ENCODE data around the gene GPR153.

Gene GPR153

DNA sequence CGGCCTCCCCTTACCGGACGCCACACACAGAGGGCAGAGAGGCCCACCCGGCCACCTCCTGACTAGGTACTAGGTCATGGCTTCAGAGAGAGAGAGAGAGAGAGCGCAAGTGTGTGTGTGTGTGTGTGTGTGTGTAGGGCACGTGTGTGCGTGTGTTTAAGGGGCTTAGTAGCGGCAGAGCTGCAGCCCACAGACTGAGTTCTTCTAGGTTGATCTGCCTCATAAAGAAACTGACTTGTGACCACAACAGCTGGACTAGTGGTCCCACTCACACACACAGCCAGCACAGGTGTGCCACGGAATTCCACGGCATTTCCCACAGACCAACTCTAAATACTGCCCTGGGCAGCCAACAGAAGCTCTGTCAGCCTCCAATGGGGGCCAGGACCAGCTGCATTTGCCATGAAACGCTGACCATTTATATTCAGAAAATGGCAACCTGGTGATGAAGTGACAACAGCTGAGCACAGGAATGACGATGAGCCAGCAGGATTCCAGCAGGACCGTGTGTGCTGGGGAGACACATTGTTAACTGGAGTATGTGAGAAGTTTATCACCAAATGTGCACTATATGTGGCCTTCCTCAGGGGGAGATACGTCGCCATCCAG, 38.8 kb upstream of the GPR153 start:
- Histone ChIP-seq H3K4me3 (ENCODE audit: severe bottlenecking) (no peak overlapping the region), H3K9me3 (ENCODE audit: severe bottlenecking) (no peaks in the 10 kb centered on the region), H3K4me1 (ENCODE audit: insufficient read depth, poor library complexity, severe bottlenecking) (peaks cover 39% of the 10 kb centered on the region), H3K27ac (ENCODE audit: poor library complexity, severe bottlenecking) (peak overlapping the region; percentile 85), H3K36me3 (ENCODE audit: low read depth) (peaks cover 19% of the 10 kb centered on the region), H3K27me3 (ENCODE audit: insufficient read depth, poor library complexity, severe bottlenecking) (no peaks in the 10 kb centered on the region)
- DNase-seq (ENCODE audit: low spot score) (no peak), ATAC-seq (ENCODE audit: low read depth) (no peak)
- TF ChIP-seq, protein P1, sequence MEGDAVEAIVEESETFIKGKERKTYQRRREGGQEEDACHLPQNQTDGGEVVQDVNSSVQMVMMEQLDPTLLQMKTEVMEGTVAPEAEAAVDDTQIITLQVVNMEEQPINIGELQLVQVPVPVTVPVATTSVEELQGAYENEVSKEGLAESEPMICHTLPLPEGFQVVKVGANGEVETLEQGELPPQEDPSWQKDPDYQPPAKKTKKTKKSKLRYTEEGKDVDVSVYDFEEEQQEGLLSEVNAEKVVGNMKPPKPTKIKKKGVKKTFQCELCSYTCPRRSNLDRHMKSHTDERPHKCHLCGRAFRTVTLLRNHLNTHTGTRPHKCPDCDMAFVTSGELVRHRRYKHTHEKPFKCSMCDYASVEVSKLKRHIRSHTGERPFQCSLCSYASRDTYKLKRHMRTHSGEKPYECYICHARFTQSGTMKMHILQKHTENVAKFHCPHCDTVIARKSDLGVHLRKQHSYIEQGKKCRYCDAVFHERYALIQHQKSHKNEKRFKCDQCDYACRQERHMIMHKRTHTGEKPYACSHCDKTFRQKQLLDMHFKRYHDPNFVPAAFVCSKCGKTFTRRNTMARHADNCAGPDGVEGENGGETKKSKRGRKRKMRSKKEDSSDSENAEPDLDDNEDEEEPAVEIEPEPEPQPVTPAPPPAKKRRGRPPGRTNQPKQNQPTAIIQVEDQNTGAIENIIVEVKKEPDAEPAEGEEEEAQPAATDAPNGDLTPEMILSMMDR (IDR thresholded peaks at IDR 0.05; ENCODE audit: poor library complexity, severe bottlenecking), result no peak

DNA sequence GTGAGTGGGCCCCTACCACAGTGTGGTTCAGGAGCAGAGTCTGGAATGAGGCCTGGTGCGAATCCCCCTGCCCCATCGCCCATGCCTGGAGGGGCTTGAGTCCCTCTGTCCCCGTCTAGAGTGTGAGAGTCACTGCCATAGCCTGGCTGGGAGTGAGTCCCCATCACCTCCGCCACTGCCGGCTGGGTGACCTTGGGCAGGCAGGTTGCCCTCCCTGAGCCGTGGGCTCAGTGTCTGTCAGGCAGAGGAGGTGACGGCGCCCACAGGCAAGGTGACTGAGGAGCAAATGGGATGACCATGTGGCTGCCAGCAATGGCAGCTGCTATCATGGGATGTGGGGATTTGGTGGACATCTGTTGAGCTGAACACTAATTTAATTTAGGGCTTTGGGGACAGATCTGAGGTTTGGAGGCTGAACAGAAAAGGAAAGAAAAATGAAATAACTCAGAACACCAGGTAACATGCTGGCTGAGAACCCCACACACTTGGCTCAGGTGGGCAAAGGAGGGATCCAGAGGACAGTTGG, 38.1 kb upstream of the GPR153 start:
- H3K36me3 ChIP-seq (ENCODE audit: low read depth), result peaks cover 26% of the 10 kb centered on the region
- no peak overlapping the region for H3K4me3 ChIP-seq (ENCODE audit: severe bottlenecking)
- DNase-seq (ENCODE audit: low spot score) (no peak), ATAC-seq (ENCODE audit: low read depth) (no peak)
- no peaks in the 10 kb centered on the region for H3K9me3 ChIP-seq (ENCODE audit: severe bottlenecking)
- TF ChIP-seq, protein P1 (IDR thresholded peaks at IDR 0.05; ENCODE audit: poor library complexity, severe bottlenecking), result no peak
- H3K4me1 ChIP-seq (ENCODE audit: insufficient read depth, poor library complexity, severe bottlenecking), result peaks cover 42% of the 10 kb centered on the region
- H3K27ac ChIP-seq (ENCODE audit: poor library complexity, severe bottlenecking), result peak overlapping the region; percentile 85
- H3K27me3 ChIP-seq (ENCODE audit: insufficient read depth, poor library complexity, severe bottlenecking), result no peaks in the 10 kb centered on the region

DNA sequence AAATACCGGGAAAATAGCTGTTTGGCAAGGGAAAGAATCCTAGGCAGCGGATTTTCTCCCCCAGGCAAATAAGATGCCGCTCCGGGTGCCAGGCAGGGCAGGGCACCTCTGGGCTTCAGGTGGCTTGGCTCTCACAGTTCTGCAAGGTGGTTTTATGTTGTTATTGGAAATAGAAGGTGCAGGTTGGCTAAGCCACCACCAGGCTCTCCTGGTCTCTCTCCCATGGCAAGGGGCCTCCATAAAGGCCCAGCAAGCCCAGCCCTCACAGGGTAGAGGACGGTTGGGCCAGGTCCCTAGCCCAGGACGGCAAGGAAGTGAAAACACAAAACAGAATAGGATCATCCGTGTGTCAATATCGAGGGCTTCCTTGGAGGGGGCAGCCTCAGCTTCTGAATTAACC, 37.6 kb upstream of the GPR153 start:
- ATAC-seq (ENCODE audit: low read depth) (no peak), DNase-seq (ENCODE audit: low spot score) (no peak)
- no peaks in the 10 kb centered on the region for H3K27me3 ChIP-seq (ENCODE audit: insufficient read depth, poor library complexity, severe bottlenecking)

DNA sequence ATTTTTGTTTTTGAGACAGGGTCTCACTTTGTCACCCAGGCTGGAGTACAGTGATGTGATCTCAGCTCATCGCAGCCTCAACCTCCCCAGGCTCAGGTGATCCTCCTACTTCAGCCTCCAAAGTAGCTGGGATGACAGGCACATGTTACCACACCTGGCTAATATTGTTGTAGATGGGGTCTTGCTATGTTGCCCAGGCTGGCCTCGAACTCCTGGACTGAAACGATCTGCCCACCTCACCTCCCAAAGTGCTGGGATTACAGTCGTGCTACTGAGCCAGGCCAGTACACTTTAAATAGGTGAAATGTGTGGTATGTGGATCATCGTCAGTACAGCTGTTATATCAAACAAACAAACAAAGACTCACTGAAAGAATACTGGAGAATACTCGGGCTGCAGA, 35.0 kb upstream of the GPR153 start:
- no peak for DNase-seq (ENCODE audit: low spot score)
- Histone ChIP-seq H3K4me3 (ENCODE audit: severe bottlenecking) (no peak overlapping the region), H3K27ac (ENCODE audit: poor library complexity, severe bottlenecking) (no peak overlapping the region), H3K27me3 (ENCODE audit: insufficient read depth, poor library complexity, severe bottlenecking) (no peaks in the 10 kb centered on the region), H3K9me3 (ENCODE audit: severe bottlenecking) (no peaks in the 10 kb centered on the region), H3K4me1 (ENCODE audit: insufficient read depth, poor library complexity, severe bottlenecking) (peaks cover 13% of the 10 kb centered on the region), H3K36me3 (ENCODE audit: low read depth) (peaks cover 27% of the 10 kb centered on the region)
- ATAC-seq (ENCODE audit: low read depth), result no peak
- TF ChIP-seq, protein P1 (IDR thresholded peaks at IDR 0.05; ENCODE audit: poor library complexity, severe bottlenecking), result no peak

More for the DNA sequence above, 37.6 kb upstream of the GPR153 start:
- no peaks in the 10 kb centered on the region for H3K9me3 ChIP-seq (ENCODE audit: severe bottlenecking)
- H3K4me3 ChIP-seq (ENCODE audit: severe bottlenecking), result no peak overlapping the region
- H3K4me1 ChIP-seq (ENCODE audit: insufficient read depth, poor library complexity, severe bottlenecking), result peaks cover 38% of the 10 kb centered on the region
- peaks cover 31% of the 10 kb centered on the region for H3K36me3 ChIP-seq (ENCODE audit: low read depth)
- TF ChIP-seq, protein P1 (IDR thresholded peaks at IDR 0.05; ENCODE audit: poor library complexity, severe bottlenecking), result no peak
- H3K27ac ChIP-seq (ENCODE audit: poor library complexity, severe bottlenecking), result peak overlapping the region; percentile 85

DNA sequence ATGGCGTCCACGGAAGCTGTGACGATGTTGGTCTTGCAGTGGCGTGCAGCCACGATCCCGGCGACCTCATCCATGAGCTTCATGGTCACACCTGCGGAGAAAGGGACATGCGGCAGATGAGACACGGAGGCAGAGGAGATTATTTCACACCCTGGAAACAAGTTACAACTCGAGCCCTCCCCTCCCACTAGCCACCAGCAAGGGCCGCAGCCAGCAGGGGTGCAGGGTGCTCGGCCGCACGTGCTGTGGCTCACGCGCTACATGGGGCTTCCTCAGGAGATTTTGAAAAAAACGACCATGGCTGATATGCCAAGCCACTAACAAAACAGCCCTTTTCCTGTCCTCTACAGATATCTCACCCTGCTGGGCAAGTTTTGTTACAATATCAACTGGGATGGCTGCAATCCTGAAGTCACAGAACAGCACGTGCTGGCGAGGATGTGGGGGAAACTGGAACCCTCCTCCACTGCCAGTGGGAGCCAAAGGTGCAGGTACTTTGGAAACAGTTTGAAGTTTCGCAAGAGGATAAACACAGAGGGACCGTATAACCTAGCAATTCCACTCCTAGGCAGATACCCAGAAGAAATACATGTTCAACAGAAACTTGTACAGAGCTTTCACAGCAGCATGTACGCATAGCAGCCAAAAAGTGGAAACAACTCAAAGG, 34.1 kb upstream of the GPR153 start:
- Histone ChIP-seq H3K4me3 (ENCODE audit: severe bottlenecking) (no peak overlapping the region), H3K27me3 (ENCODE audit: insufficient read depth, poor library complexity, severe bottlenecking) (no peaks in the 10 kb centered on the region), H3K4me1 (ENCODE audit: insufficient read depth, poor library complexity, severe bottlenecking) (peaks cover 7% of the 10 kb centered on the region), H3K27ac (ENCODE audit: poor library complexity, severe bottlenecking) (peak overlapping the region; percentile 38), H3K9me3 (ENCODE audit: severe bottlenecking) (no peaks in the 10 kb centered on the region), H3K36me3 (ENCODE audit: low read depth) (peaks cover 32% of the 10 kb centered on the region)
- DNase-seq (ENCODE audit: low spot score) (no peak), ATAC-seq (ENCODE audit: low read depth) (no peak)
- TF ChIP-seq, protein P1 (IDR thresholded peaks at IDR 0.05; ENCODE audit: poor library complexity, severe bottlenecking), result no peak

Measured in RWPE2 (cell line).